Colonic mucosa (tissue), 4 donors: Measurements from ENCODE around the gene ZNF609. TPM values are rescaled to one million over a fixed set of nuclear protein-coding genes. Genes with fewer than 3 reads are reported as not detected.

Experiments
- DNase-seq: peaks from one replicate; pipeline ENCODE4 v3.0.0-alpha.2; 2020
- H3K27ac ChIP-seq: fragments of 200-600 bp; one replicate; pipeline ENCODE4 v1.8.0; 2021
- H3K27me3 ChIP-seq: fragments of 200-600 bp; one replicate; pipeline ENCODE4 v1.8.0; 2021
- H3K36me3 ChIP-seq: fragments of 200-600 bp; one replicate; pipeline ENCODE4 v1.8.0; 2021
- H3K4me1 ChIP-seq: fragments of 200-600 bp; one replicate; pipeline ENCODE4 v1.8.0; 2021; ENCODE audit warnings: mild to moderate bottlenecking
- H3K4me3 ChIP-seq: fragments of 200-600 bp; one replicate; pipeline ENCODE4 v1.8.0; 2021
- H3K9ac ChIP-seq, 2 donors: one replicate each; pipeline ENCODE4 v1.7.0; 2013; ENCODE audit warnings: control low read depth in 2 of 2, low read depth in 2 of 2, low read length in 2 of 2
- H3K9me3 ChIP-seq: fragments of 200-600 bp; one replicate; pipeline ENCODE4 v1.8.0; 2021
- intact Hi-C: fragments of 100-400 bp; cut with DNase I; formaldehyde crosslinking; loops from one replicate; pipeline ENCODE4 v1.14.1; 2022
- total RNA-seq, 2 donors: library from RNA; stranded (reverse); fragmentation: NEBNext Ultra II Directional in 1 of 2; extraction: Animal tissue kit (Norgen Biotek cat#: 25700) in 1 of 2; gene quantifications; one replicate each; pipeline ENCODE4 v1.2.1, GENCODE V29; 2021
- TF ChIP-seq, protein P1 (sequence below): fragments of 200-600 bp; IDR thresholded peaks from one replicate; pipeline ENCODE4 v1.8.0; 2022; ENCODE audit warnings: antibody characterized with exemption, mild to moderate bottlenecking
- donor health status: healthy.
- donor health status: DM: no; HTN: no; CAD: no.
- donor health status: DM: no; HTN: no; CAD: no.

Gene ZNF609
- total RNA-seq, 2 donors from 2014 or later, result 24.5 to 24.8 TPM

DNA sequence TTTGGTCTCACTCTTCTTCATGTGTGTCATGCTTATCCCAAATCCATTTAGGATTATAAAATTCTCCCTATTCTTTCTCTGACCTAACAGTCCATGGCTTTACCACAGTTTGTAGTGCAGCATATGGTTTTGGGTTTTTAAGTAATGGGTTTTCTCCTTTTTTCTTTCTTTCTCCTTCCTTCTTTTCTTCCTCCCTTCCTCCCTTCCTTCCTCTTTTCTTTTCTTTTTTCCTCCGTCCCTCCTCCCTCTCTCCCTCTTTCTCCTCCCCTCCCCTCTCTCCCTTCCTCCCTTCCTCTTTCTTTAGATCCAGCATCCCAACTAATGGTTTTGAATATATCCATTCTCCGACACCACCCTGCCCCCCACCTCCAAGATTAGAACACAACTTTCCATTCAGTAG is 196.1 kb downstream of the ZNF609 start:
- Histone ChIP-seq H3K4me3 (no peak overlapping the region), H3K36me3 (no peaks in the 10 kb centered on the region), H3K27ac (no peak overlapping the region), H3K9ac (no peak overlapping the region), H3K4me1 (no peaks in the 10 kb centered on the region), H3K9me3 (no peaks in the 10 kb centered on the region), H3K27me3 (no peaks in the 10 kb centered on the region)
- intact Hi-C loops, result loop anchor here (10.0 kb wide), 1 partner anchor 232 kb away; no protein-coding TSS in a partner anchor
- TF ChIP-seq, protein P1, sequence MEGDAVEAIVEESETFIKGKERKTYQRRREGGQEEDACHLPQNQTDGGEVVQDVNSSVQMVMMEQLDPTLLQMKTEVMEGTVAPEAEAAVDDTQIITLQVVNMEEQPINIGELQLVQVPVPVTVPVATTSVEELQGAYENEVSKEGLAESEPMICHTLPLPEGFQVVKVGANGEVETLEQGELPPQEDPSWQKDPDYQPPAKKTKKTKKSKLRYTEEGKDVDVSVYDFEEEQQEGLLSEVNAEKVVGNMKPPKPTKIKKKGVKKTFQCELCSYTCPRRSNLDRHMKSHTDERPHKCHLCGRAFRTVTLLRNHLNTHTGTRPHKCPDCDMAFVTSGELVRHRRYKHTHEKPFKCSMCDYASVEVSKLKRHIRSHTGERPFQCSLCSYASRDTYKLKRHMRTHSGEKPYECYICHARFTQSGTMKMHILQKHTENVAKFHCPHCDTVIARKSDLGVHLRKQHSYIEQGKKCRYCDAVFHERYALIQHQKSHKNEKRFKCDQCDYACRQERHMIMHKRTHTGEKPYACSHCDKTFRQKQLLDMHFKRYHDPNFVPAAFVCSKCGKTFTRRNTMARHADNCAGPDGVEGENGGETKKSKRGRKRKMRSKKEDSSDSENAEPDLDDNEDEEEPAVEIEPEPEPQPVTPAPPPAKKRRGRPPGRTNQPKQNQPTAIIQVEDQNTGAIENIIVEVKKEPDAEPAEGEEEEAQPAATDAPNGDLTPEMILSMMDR, result no peak
- DNase-seq, result no peak

DNA sequence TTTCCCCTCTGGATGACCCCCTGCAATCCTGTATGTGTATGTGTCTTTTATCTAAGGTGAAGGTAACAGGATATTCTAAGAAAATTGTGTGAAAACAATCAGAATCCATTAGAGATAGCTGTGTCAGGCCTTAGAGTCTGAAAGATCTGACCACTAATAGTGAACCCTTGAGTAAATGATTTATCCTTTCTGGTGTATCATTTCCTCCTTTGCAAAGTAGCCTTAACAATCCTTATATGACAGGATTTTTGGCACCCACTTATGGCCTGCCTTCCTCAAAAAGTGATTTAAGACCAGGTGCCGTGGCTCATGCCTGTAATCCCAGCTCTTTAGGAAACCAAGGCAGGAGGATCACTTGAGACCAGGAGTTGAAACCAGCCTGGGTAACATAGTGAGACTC is 204.8 kb downstream of the ZNF609 start:
- no peaks in the 10 kb centered on the region for H3K9me3 ChIP-seq
- no peak for DNase-seq
- TF ChIP-seq, protein P1, result no peak
- H3K4me3 ChIP-seq, result no peak overlapping the region
- no peak overlapping the region for H3K27ac ChIP-seq
- no peaks in the 10 kb centered on the region for H3K36me3 ChIP-seq
- no peak overlapping the region for H3K9ac ChIP-seq
- no peaks in the 10 kb centered on the region for H3K27me3 ChIP-seq
- H3K4me1 ChIP-seq, result no peaks in the 10 kb centered on the region
- intact Hi-C loops, result no loop called here

DNA sequence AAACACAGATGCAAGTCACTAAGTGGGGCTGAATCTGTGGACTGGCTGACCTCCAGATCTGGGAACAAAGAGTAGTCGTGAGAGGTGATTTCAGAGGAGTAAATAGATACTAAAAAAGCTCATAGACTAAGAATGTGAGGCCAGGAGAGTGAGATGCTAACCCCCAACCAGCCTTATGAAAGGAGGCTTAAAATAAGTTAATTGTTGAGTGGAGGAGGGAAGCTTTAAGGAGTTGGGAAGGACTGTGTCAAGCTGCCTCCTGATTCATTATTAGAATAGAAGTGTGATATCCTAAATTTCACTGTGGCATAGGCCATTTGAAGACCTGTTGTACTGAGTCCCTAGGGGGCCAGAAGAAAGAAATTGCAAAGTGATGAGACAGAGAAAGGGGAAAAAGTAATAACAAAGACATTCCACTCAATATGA is 207.4 kb downstream of the ZNF609 start:
- Histone ChIP-seq H3K9me3 (no peaks in the 10 kb centered on the region), H3K4me3 (no peak overlapping the region), H3K36me3 (no peaks in the 10 kb centered on the region), H3K27me3 (no peaks in the 10 kb centered on the region), H3K4me1 (no peaks in the 10 kb centered on the region), H3K9ac (no peak overlapping the region), H3K27ac (no peak overlapping the region)
- TF ChIP-seq, protein P1, result no peak
- DNase-seq, result no peak
- intact Hi-C loops, result no loop called here

DNA sequence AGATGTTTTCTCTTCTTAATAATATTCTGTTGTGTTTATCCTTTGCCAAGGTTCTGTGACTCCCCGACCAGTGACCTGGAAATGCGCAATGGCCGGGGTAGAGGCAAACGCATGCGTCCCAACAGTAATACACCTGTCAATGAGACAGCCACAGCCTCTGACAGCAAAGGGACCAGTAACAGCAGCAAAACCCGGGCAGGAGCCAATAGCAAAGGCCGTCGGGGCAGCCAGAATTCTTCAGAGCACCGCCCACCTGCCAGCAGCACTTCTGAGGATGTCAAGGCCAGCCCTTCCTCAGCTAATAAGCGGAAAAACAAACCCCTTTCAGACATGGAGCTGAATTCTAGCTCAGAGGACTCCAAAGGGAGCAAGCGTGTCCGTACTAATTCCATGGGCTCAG is 213.5 kb downstream of the ZNF609 start:
- Histone ChIP-seq H3K27ac (no peak overlapping the region), H3K4me3 (no peak overlapping the region), H3K27me3 (no peaks in the 10 kb centered on the region), H3K36me3 (peaks cover 16% of the 10 kb centered on the region), H3K9me3 (no peaks in the 10 kb centered on the region), H3K9ac (no peak overlapping the region), H3K4me1 (no peaks in the 10 kb centered on the region)
- intact Hi-C loops, result no loop called here
- TF ChIP-seq, protein P1, result no peak
- no peak for DNase-seq

DNA sequence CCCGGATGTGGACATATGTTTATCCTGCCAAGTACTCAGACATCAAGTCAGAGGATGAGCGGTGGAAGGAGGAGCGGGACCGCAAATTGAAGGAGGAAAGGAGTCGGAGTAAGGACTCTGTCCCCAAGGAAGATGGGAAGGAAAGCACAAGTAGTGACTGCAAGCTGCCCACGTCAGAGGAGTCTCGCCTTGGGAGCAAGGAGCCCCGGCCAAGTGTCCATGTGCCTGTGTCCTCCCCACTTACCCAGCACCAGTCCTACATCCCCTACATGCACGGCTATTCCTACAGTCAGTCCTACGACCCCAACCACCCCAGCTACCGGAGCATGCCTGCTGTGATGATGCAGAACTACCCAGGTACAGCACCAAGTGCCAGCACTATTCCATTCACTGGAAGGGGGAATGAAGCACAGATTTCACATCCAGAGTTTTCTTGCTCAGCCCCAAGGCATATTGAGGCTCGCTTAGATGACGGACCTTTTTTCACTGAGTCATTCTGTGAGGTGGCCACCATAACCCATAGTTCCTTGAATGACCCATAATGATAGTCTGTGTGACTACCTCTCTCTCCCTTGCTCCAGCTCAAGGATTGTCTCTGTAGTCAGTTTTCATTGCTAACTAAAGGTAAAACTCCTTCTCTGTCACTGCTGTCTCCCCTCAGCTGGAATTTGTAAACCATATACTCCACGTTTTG is 217.9 kb downstream of the ZNF609 start:
- H3K9ac ChIP-seq, result no peak overlapping the region
- no peak overlapping the region for H3K4me3 ChIP-seq
- H3K27ac ChIP-seq, result no peak overlapping the region
- intact Hi-C loops, result no loop called here
- H3K27me3 ChIP-seq, result no peaks in the 10 kb centered on the region
- DNase-seq, result no peak
- H3K36me3 ChIP-seq, result peaks cover 35% of the 10 kb centered on the region
- TF ChIP-seq, protein P1, result no peak
- H3K9me3 ChIP-seq, result no peaks in the 10 kb centered on the region
- H3K4me1 ChIP-seq, result no peaks in the 10 kb centered on the region
